ENCODE results near the gene LBH.

Gene LBH

DNA sequence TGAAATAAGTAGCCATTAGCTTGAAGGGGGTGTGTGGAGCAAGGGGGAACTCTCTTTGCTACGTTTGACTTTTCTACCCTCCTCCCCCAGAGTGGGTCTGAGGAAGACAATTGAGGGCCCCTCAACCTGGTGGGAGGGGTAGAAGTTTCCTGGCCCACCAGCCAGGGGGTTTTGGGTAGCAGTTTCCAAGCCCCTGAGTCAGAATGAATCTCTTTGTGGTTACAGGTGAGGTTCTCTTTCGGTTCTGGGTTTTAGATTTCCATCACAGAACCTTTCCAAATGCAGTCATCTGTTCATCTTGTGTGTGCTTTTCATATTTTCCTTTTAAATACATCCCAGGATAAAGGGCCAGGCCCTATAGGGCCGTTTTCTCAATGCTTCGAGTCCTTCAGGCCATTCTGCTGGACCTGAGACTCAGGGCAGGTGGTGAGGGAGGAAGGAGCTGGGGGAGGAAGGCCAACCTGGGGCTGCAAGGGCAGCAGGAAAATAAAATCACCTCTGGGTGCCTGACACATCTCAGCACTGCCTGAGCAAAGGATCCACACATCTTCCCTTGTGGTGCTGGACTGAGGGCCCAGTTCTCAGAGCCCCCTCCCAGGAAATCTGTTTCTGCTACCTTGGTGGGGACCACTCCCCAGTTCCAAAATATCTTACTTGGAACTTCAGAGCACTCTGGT is 4.7 kb downstream of the LBH start:
- no peak for DNase-seq (ENCODE audit: low read depth)

DNA sequence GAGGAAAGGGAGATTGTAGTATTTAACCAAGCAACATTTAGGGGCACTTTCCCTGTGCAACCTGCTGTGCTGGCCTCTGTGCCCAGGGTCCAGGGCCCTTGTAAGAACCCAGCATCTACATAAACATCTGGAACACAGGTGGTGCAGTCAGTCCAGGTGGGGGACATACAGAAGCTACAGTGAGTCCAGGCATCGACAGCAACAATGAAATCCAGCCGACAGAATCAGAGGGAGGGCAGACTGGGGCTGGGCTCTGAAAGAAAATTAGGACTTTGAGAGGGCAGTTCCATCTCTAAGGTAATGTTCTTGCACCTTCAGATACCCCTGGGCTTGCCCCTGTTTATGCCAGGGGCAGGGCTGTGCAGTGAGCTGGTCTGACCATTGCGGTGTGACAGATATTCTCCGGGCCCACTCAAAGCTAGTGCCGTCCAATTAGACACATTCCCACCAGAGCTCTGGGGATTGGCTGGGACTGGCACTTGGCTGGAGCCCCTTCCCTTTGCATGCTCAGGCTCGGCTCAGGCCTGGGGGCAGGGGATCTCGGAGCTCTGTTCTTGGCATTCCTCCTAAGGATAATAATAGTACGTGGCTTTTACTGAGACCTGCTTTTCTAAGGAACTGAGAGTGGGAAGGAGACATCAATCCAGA is 5.4 kb downstream of the LBH start:
- DNase-seq (ENCODE audit: low read depth) = no peak

DNA sequence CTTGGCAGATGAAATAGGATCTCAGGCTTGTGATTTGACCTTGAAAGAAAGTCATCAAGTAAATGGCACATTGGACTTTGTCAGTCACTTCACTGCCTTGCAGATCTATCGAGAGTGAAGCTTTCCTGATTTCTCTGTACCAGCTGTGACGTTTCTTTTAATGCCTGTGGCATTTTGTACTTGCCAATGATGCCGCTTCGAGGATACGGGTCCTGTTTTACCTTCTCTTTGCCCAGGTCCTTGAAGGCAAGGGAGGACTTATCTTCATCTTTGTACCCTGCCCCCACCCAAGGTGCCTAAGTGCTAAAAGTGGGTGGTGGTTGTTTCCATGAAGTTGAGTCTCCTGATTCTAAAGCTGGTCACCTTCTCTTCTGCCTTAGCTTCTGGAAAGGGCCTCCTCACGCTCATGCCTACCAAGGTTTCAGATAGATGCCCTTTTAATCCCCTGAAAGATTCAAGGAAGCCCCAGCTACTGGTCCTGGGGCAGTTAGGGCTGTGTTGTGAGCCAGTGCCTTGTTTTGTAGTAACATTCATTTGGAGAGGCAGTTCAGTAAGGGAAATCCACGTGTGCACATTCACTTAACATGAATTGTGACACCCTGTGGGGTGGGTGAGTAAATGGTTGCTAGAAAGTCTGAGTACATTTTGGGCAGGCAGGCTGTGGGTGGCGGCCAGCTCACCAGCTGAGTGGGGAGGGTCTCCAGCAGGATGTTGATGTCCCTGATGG is 6.1 kb downstream of the LBH start:
- no peak for DNase-seq (ENCODE audit: low read depth)

DNA sequence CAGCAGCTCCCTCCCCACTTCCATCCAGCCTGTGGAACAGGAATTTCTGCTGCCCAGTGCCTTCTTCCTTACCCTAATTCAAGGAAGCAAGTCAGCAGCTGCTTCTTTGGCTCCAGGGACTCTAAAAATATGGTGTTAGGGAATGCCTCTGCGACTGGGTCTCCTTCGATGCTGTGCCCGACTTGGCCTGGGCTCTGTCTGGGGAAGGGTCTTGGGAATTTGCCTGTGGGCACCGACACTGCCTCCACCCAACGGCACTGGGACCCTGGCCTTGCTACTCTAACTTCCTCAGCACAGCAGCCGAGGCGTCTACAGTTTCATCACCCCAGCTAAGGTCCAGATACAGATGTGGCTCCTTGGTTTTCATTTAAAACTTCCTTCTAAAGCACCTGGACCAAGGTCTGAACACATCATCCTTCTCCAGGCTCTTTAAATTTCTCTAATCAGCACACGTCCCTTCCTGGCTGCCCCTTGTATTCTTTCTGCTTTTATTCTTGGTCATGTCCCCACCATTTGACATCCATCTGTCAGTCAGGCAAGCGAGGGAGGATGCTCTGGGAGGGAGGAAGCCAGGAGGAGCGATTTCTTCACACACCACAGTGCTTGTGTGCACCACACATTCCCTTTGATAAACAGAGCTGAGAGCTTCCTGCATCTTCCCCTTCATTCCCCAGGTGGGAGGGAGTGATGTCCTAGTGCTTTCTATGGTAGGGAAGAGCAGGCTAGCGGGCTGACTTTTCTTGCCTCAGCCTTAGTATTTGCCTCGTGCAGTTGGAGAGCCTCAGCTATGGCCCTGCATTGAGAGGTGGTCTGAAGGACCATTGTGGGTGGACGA is 6.8 kb downstream of the LBH start:
- DNase-seq (ENCODE audit: low read depth) = no peak

DNA sequence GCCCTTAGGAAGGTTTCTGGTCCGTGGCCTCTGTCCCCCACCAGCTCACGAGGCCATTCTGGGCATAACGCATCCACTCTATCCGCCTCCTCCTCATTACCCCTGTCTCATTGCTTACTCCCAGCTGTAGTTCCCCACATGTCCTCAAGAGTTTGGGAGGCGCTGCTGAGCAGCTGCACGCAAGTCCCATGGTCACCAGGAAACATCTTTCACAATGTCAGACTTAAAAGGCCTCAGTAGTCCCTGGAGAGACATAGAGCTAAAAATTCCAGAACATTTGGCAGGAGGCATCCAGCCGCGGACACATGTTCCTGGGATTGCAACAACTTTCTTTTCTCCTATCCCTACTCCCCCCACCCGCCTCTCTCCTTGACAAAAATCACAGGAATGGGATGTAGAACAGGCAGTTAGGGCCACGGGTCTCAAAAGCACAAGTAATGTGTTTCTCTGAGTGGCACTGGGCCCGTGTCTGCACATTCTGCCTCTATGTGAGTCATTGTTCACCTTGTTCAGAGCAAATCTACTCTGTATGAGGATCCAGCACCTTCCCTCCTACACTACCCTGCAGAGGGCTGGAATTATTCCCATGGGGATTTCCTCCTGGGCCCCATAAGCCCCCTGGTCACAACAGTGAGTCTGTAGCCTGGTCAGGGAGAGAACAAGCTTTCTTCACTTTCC is 8.1 kb downstream of the LBH start:
- peak; percentile 66 for DNase-seq (ENCODE audit: low read depth)

DNA sequence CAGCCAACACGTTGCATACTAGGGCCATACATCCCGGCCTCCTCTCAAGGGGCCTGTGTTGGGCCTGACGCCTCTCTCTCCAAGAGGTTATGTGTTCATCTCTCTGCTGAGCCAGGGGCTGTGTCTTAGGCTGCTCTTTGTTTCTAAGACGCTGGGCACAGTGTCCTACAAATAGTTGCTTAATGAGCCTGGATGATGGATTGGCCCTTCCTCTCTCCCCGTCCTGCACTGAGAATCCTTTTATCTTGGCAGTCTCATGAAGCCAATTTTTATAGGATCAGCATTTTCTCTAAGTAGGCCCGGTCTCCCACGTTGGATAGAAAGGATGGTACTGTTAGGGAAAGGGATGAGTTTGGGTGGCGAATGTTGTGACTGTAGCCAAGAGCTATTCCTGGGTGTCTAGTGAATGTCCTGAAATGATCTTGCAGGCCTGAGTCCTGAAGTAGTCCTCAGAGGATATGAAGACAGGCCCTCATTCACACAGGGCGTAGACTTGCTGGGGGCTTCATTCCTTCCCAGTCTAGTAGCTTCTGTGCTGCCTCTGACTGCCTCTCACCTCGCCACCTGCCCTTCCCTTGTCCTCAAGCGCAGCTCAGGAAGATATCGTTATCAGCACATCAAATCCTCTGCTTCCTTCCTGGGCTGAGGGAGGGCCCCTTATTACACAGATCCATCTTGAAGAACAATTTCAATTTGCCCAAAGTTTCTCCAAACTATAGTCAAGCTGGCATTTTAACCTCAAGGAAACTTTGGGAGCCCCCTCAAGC is 8.8 kb downstream of the LBH start:
- no peak for DNase-seq (ENCODE audit: low read depth)

DNA sequence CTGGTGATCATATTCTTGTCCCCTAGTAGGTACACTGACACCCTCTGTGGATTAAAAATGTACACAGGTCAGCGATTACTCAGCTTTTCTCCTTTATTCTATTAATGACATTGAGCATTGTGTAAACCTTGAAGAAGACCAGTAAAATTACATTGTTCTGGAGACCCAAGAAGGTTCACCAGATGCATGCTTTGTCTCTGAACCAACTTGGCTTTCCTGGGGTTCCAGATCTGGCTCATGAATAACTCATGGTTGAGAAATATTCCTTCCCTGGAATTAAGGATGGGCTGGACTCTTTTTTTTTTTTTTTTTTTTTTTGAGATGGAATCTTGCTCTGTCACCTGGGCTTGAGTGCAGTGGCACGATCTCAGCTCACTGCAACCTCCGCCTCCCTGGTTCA is 11.9 kb downstream of the LBH start:
- DNase-seq (ENCODE audit: low read depth) = no peak

DNA sequence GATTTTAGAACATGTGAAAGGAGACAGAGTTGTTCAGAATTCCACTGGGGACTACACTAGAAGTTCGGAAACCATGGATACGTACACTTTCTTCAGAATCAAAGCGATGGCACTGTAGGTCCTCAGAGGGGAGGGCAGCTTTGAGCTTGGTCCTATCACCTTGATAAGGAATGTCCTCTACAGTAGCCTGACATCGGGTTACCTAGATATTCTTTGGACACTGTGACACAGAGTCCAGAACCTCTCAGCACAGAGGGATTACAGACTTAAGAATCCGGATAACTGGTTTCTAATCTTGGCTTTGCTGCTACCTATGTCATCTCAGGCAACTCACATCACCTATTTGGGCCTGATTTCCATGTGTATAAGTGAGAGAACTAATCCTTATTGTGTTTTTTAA is 14.0 kb downstream of the LBH start:
- no peak for DNase-seq (ENCODE audit: low read depth)

DNA sequence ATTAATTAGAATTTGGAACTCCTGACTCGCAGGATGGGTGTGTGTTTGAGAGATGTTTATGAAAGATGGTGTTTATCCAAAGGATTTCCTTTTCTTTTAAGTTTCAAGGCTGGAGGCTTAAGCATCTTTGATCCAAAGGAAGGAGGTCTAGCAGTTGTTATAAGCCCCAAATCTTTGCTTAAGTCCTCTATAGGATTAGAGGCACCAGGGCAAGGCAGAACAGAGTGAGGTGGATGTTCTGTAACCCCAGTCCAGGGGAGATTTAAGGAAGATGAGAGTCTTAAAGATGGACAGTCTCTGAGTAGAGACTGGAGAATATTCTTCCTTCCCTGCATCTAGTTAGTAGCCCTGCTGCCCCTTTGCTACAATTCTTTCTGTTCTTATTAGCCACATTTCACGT is 17.5 kb downstream of the LBH start:
- DNase-seq (ENCODE audit: low read depth) = no peak

DNA sequence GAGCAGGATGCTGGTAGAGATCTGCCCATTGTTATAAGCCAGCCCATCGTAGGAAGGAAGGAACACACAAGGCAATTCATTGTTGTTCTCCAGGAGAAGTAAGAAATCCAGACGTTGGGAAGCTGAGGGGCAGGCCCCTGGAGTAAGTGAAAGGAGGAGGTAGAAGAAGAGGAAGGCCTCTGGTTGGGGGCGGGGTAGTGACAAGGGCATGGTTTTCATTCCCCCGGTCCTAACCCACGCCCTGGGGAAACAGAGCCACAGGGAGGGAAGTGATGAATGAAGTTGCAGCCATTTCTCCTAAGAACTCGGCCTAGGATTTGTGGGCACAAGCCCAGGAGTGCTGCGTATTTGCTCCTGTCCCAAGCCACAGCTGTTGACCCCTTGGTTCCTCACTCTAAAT is 18.0 kb downstream of the LBH start:
- no peak for DNase-seq (ENCODE audit: low read depth)

DNA sequence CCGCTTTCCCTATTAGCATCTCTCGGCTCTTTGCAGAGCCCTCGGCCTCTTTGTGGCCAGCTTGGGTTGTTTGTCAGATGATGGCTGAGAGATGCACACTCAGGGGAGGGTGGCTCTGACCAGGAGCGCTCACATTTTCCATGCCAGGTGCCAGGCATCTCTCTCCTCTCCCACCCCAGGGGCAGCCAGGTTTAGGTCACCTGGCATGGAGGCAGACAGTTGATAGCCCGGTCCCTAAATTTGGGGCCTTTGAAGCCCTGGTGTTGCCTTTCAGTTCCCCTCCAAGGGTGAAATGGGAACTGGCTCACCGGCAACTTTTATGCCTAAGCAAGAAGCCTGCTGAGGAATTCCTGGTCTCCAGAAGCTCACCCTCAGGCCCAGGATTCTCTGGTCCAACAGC is 19.1 kb downstream of the LBH start:
- no peak for DNase-seq (ENCODE audit: low read depth)

DNA sequence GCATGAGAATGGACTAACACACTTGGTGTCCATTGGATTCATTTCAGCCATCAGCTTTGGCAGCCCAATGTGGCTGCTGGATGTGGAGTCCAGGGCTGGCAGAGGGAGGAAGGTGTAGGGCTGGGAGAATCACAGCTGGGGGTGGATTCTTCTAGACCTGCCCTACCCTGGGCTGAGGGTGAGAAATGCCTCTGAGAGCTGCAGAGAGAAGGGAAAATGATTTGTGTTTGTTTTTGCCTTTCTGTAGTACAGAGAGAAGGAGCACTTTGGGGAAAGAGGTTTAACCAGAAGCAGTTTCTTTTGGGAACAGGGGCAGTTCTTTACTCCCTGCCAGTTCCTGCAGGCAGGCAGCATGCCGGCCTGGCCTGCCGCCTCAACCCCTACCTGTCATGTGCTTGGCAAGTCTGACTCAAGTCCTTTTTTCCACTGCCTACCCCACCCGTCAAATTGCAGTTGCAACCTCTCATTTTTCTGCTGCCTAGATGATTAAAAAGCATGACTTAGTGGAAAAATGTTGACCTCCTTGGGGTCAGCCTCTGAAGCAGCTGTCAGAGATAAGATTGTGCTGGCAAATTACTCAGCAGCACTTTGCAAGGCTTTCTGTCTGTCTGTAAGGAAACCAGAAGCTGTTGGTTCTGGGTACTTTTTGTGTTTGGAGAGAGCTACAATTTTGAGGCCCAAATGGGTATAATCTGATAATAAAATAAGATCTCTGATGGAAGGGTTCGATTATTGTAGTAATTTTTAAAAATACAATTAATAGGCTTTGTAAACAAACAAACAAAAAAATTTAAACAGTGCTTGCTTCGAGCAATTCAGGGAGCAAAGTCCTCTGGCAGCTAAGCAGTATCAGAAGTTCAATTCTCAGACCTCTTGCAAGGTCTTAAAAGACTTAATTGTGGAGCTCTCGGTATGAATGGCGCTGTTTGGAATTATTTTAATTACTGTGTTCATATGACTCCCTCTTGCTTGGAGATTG is 21.7 kb downstream of the LBH start:
- peak; percentile 89 for DNase-seq (ENCODE audit: low read depth)

DNA sequence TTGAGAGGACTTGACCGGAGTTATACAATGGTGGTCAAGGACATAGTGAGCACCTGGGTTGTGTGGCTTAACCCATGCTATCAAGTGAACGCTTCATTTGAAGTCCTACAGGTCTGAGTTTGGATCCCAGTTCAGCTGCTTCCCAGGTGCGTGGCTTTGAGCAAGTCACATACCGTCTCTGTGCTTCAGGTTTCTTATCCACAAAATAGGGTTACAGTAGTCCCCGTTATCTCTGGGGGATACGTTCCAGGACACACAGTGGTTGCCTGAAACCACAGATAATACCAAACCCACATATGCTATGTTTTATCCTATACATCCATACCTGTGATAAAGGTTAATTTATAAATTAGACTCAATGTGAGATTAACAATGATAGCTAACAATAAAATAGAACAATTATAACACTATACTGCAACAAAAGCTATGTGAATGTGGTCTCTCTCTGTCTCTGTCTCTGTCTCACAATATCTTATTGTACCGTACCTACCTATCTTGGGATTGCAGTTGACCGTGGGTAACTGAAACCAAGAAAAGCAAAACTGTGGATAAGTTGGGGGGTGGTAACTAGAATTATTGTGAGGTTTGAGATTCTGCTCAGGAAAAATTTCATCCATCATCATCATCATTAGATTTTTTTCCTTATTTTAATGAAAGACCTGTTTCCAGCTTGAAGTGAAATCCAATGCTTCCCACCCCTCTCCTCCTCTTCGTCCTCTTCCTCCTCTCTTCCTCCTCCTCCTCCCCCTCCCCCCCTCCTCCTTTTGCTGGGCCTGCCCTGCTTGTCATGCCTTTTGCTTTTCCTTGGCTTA is 22.7 kb downstream of the LBH start:
- DNase-seq (ENCODE audit: low read depth) = no peak

DNA sequence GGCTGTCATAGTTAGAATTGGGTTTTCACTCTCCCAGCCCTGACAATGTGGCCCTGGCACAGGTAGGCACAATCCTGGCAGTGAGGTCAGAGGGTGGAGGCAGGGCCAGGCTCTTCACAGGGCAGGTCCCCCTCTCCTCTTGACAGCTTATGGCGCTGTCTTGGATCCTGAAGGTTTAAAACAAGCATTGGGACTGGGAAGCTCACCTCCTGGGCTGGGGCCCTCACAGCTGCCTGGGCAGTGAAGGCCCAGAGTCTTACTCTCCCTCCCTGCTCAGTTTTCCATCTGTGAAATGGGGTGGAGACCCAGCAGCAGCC is 23.3 kb downstream of the LBH start:
- DNase-seq (ENCODE audit: low read depth) = no peak

DNA sequence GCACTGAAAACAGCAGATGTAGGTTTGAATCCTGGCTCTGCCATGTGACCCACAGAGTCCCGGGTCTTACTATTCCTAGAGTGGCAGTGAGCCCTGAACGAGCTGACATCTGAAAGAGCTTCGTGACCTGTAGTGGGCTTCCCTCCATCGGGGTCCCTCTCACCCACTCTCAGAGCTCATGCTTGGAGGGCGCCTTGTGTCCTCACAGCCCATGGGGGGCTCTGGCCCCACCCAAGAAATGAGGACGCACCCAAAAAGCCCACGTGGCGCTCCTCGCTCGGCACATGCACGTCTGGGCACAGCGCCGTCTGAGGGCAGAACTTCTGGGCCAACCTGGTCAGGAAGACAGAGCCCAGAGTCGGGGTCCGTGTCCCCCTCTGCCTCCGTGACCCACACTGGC is 23.7 kb downstream of the LBH start:
- DNase-seq (ENCODE audit: low read depth) = no peak

DNA sequence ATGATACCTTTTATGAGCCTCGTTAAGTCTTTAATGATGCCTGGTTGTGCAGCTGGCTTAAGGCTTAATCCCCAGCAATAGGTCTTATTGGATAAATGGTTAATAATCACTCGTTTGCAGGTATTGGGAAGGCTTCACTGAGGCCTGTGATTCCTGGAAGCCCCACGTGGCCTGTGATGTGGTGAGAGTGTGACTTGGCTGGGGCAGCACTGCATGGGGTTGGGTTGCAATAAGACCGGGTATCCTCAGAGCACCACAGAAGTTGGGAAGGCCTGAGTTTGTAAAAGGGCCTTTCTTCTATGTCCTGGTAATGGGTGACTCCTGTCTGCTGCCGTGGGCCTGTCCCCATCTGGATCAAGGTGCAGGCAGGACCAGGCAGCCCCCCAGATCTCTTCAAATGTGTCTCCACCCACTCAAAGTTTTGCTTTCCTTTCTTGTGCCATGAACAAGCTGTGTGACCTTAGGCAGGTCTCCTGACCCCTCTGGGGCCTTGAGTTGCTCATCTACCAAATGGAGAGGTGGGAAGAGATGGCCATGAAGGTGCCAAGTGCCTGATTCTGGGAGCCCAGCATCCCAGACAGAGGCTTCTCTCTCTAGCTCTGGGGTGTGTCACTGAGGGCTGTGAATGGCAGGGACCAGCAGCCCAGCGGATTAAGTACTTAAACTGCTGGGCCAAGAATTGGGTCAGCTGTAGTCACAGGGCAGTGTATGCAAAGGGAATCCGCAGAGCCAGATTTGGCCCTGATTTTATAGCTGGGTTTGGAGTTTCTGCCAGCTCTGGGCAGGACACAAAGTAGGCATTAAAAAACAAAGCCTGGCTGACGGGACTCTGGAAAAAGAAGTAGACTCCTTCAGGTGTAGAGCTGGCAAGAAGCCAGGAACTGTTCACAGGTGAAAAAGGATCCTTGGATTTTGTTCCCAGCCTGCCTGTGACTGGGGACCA is 24.4 kb downstream of the LBH start:
- DNase-seq (ENCODE audit: low read depth) = no peak

DNA sequence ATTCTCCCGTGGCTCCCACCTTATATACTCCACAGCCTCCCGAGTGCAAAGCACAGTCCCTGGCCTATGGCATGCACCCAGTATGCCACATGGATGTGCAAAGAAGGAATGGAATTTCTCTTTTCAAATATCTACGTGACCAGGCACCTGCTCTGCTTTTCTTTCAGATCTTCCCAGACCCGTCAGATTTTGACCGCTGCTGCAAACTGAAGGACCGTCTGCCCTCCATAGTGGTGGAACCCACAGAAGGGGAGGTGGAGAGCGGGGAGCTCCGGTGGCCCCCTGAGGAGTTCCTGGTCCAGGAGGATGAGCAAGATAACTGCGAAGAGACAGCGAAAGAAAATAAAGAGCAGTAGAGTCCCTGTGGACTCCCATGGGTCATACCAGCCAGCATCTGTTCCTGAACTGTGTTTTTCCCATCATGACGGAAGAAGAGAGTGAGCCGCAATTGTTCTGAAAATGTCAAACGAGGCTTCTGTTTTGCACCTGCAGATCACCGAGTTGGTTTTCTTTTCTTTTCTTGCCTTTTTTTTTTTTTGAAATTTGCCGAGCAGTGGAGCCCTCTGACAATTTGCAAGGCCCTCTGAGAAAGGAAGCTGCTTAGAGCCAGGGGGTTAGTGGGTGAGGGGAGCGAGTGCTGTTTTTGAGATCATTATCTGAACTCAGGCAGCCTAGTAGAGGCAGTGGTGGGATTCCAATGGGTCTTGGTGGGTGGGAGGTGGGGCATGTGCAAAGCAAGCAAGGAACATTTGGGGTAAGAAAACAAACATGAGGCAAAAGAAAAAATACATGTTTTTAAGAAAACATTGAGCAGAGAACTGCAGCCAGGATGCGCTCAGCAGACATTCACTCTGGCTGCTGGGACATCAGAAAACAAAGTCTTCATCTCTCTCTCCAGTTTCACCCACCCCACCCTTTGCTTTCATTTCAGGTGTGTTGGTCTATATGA is 26.2 kb downstream of the LBH start:
- no peak for DNase-seq (ENCODE audit: low read depth)

All from EH (cell line).